GM15510 (cell line): ENCODE measurements around the gene MOB1A.

Source experiments
- POLR2A ChIP-seq: IDR thresholded peaks from 3 replicates; pipeline ENCODE4 v1.6.1; 2011; ENCODE audit warnings: borderline replicate concordance; ENCODE audit not compliant: insufficient read length; ENCODE audit errors: extremely low read depth

MOB1A gene

GRCh38 chr2:74201596-74201995 lies 22.9 kb upstream of the MOB1A start:
- no peak for TF ChIP-seq POLR2A

- no peak for TF ChIP-seq POLR2A
Measured at GRCh38 chr2:74201196-74201595, 22.5 kb upstream of the MOB1A start.

GRCh38 chr2:74199871-74200305 lies 21.2 kb upstream of the MOB1A start:
- TF ChIP-seq POLR2A: no peak

GRCh38 chr2:74199275-74199701 lies 20.6 kb upstream of the MOB1A start:
- no peak for TF ChIP-seq POLR2A

- TF ChIP-seq POLR2A: peak; percentile 99
Measured at GRCh38 chr2:74198461-74199274, 20.0 kb upstream of the MOB1A start, which contains the start of gene MTHFD2. TSS of gene MTHFD2 (plus strand) at chr2:74198615. CDS start at chr2:74198642, 27 bp downstream.

GRCh38 chr2:74198023-74198460 lies 19.4 kb upstream of the MOB1A start:
- no peak for TF ChIP-seq POLR2A

GRCh38 chr2:74197049-74197448 lies 18.4 kb upstream of the MOB1A start:
- no peak for TF ChIP-seq POLR2A

- TF ChIP-seq POLR2A: no peak
Measured at GRCh38 chr2:74194799-74195198, 16.1 kb upstream of the MOB1A start.

GRCh38 chr2:74191596-74192380 lies 13.1 kb upstream of the MOB1A start:
- TF ChIP-seq POLR2A: no peak

- no peak for TF ChIP-seq POLR2A
Measured at GRCh38 chr2:74188696-74189095, 10.0 kb upstream of the MOB1A start.

- no peak for TF ChIP-seq POLR2A
Measured at GRCh38 chr2:74188018-74188601, 9.4 kb upstream of the MOB1A start.

GRCh38 chr2:74186038-74186437 lies 7.4 kb upstream of the MOB1A start:
- no peak for TF ChIP-seq POLR2A

GRCh38 chr2:74183878-74184277 lies 5.2 kb upstream of the MOB1A start:
- no peak for TF ChIP-seq POLR2A

GRCh38 chr2:74181739-74182138 lies 3.1 kb upstream of the MOB1A start:
- no peak for TF ChIP-seq POLR2A
